HepG2 (cell line): ENCODE results near the gene SMIM11.

Experiments
- ARID2 ChIP-seq: sonication (generic); formaldehyde crosslinking; IDR thresholded peaks from 2 replicates; pipeline ENCODE4 v1.8.1; 2022; ENCODE audit warnings: mild to moderate bottlenecking, missing genetic modification reagents, borderline replicate concordance
- CTCF ChIP-seq: sonication (generic); formaldehyde crosslinking; IDR thresholded peaks from 2 replicates; pipeline ENCODE4 v1.5.0; 2020; ENCODE audit warnings: mild to moderate bottlenecking, missing genetic modification reagents, moderate library complexity
- FOXP1 ChIP-seq, 2 experiments: fragments of 450-650 bp in 1 of 2; IDR thresholded peaks; 2 replicates each; pipeline ENCODE4 v1.6.1; 2017 to 2018; ENCODE audit warnings: antibody characterized with exemption in 1 of 2
- GABPA ChIP-seq, 2 experiments: IDR thresholded peaks; 2 replicates each; pipeline ENCODE4 v1.6.1; 2011 to 2016; ENCODE audit warnings: low read depth in 2 of 2, low read length in 1 of 2, missing biosample characterization in 1 of 2, missing genetic modification characterization in 1 of 2
- SRSF4 ChIP-seq: fragments of 200-400 bp; formaldehyde crosslinking; IDR thresholded peaks from one replicate; pipeline ENCODE4 v1.6.1; 2018; ENCODE audit warnings: mild to moderate bottlenecking, low read depth, low read length, moderate library complexity; ENCODE audit not compliant: poor library complexity, severe bottlenecking

GRCh38 chr21:34332347-34332746 is 43.0 kb upstream of the SMIM11 start:
- TF ChIP-seq GABPA (IDR thresholded peaks at IDR 0.05; ENCODE audit: low read depth, low read length) (no peak), GABPA (CRISPR knock-in tag; IDR thresholded peaks at IDR 0.05; ENCODE audit: low read depth) (no peak), CTCF (CRISPR knock-in tag) (no peak), SRSF4 (no peak), FOXP1 (IDR thresholded peaks at IDR 0.05) (no peak), FOXP1 (CRISPR knock-in tag; IDR thresholded peaks at IDR 0.05) (no peak), ARID2 (no peak)
